Measurements from ENCODE around the gene CGB3. TPM values are rescaled to one million over a fixed set of nuclear protein-coding genes. Genes with fewer than 3 reads are reported as not detected.

The CGB3 gene
- not detected in 2 replicates for total RNA-seq

GRCh38 chr19:49024233-49024632, at the start of gene CGB3:
TSS of gene CGB3 (minus strand) at chr19:49024333. CDS start at chr19:49023971, 362 bp downstream.

DNA sequence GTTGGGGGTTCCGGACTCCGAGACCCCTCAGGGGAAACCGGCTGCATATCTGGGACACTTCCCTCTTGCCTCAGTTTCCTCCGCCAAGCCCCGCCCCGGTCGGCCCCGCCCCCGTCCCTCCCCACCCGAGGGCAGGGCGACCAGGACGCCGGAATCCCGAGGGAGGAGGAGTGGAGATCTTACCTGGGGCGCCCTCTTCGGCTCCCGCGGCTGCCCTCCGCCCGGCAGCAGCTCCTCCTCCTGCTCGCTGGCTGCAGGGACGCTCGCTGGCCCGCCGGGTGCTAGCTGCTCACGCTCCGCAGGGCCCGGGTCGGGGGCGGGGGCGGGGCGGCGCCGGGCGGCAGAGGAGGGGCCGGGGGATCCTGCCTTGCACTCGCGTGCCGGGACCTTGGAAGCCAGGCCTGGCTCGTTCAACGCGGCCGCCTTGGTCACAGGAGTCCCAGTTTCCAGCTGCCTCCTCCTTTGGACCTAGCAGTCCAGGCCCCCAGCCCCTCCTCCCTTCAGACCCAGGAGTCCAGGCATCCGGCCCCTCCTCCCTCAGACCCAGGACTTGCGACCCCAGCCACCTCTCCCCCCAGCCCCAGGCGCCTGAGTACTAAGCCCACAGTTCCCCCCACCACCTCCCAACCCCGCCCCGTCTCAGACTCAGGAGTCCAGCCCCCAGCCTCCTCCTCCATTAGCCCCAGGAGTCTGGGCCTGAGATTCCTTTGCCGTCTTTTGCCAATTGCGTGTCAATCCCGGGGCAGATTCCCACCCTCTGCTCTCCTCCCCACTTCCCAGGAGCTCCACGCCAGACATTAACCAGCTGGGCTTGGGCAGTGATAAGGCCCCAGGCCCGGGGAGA, 40.9 kb upstream of the CGB3 start, which contains the start of gene NTF4:
TSS of gene NTF4 (minus strand) at position 51 of the 844 bp plus-strand sequence. CDS start 2,821 bp downstream, outside the sequence.

GRCh38 chr19:49057636-49058234, 33.6 kb upstream of the CGB3 start, which contains the start of gene CGB7:
TSS of gene CGB7 (minus strand) at chr19:49057749. CDS start at chr19:49055375, 2,374 bp downstream.

DNA sequence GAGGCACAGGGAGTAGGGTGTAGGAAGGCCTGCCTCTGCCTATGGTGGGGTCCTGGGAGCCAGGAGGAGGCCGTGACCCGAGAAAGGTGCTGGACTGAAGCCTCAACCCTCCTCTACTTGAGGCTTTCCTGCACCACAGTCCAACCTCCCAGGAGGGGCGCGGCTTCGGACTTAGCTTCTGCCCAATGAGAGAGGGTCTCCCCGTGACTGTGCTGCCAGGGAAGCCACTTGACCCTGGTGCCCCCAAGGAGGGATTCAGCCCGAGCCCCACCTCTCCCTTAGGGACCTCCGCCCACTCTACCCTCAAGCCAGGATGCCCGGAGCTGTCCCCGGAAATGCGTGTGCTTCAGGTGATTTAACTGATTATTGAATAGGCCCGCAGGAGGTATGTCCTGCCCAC, 24.9 kb upstream of the CGB3 start, which contains the start of gene CGB8:
TSS of gene CGB8 (minus strand) at position 101 of the 400 bp plus-strand sequence. CDS start 372 bp downstream, outside the sequence.

DNA sequence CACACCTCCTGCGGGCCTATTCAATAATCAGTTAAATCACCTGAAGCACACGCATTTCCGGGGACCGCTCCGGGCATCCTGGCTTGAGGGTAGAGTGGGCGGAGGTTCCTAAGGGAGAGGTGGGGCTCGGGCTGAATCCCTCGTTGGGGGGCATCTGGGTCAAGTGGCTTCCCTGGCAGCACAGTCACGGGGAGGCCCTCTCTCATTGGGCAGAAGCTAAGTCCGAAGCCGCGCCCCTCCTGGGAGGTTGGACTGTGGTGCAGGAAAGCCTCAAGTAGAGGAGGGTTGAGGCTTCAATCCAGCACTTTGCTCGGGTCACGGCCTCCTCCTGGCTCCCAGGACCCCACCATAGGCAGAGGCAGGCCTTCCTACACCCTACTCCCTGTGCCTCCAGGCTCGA, 19.4 kb upstream of the CGB3 start, which contains the start of gene CGB5:
TSS of gene CGB5 (plus strand) at position 301 of the 400 bp plus-strand sequence. CDS start 362 bp downstream, outside the sequence.

GRCh38 chr19:49036815-49037214, 12.7 kb upstream of the CGB3 start, which contains the start of gene CGB1:
TSS of gene CGB1 (minus strand) at chr19:49036895. CDS start at chr19:49036711, 184 bp downstream.

GRCh38 chr19:49031642-49032301, 7.6 kb upstream of the CGB3 start, which contains the start of gene CGB2:
TSS of gene CGB2 (plus strand) at chr19:49031890. CDS start at chr19:49032096, 206 bp downstream.

DNA sequence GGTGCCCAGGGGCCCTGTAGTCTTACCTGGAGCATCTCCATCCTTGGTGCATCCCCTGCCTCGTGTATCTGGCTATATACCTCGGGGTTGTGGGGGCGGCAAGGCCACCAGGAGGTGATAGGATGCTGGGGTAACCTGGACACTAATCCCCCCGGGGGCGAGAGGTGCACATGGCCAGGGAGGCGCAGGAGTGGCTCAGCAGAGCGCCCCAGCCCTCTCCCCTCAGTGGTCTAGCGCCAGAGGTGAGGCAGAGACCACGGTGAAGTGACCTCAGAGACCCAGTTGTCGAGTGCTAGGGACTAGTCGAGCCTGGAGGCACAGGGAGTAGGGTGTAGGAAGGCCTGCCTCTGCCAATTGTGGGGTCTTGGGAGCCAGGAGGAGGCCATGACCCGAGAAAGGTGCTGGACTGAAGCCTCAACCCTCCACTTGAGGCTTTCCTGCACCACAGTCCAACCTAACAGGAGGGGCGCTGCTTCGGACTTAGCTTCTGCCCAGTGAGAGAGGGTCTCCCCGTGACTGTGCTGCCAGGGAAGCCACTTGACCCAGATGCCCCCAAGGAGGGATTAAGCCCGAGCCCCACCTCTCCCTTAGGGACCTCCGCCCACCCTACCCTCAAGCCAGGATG, 7.0 kb downstream of the CGB3 start, which contains the start of gene LHB:
TSS of gene LHB (minus strand) at position 51 of the 625 bp plus-strand sequence. CDS start at position 41, 10 bp downstream.

DNA sequence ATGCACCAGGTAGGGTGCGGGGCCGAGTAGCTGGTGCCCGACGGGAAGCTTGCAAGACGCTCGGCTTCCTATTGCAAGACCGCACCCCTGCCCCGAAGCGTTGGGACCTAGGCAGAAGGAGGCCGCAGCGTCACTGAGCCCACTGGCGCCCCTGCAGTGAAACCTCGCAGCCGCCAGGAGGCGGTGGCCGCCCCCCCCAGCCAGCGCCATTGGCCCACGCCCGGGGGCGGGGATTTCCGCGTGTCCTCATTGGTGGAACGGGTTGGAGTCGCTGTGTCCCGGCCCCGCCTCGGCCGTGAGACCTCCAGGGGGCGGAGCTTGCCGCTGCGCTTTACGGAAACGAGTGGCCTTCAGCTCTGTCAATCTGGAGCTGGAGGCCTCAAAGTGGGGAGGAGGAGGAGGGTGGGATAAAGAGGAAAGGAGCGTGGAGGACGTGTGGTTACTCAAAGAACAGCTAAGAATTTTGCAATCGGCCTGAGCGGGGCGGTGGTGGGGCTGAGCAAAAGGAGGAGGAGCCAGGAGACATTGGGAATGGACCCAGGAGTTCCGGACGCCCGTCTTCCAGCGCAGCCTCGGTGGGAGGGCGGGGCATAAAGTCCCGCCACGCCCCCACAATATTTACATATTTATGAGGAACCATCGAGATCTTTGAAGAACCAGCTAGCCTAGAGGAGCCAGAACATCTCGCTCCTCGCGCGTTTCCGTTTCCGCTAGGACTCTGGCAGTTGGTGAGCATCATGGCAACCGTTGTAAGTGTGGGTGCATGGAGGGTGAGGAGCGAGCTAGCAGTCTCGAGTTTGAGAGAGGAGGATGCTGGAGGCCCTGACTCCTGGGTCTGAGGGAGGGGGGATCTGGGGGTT, 30.7 kb downstream of the CGB3 start, which contains the start of the genes GYS1 and RUVBL2:
TSS of gene GYS1 (minus strand) at position 135 of the 860 bp plus-strand sequence. CDS start 197 bp downstream, outside the sequence.
TSS of gene RUVBL2 (plus strand) at position 713 of the 860 bp plus-strand sequence. CDS start at position 738, 25 bp downstream.

Other genes starting within 250 kb of the CGB3 start
- 65.0 and 83.0 TPM in 2 replicates for gene BCAT2, start 213.3 kb downstream of the CGB3 start, total RNA-seq
- gene HSD17B14, start 187.8 kb downstream of the CGB3 start, total RNA-seq, result 2.3 and 8.2 TPM in 2 replicates
- 24.3 and 32.3 TPM in 2 replicates for gene PLEKHA4, start 155.7 kb downstream of the CGB3 start, total RNA-seq
- 35.1 and 39.8 TPM in 2 replicates for gene PPP1R15A, start 151.9 kb downstream of the CGB3 start, total RNA-seq
- gene TULP2, start 125.6 kb downstream of the CGB3 start, total RNA-seq, result not detected in 2 replicates
- 188 and 245 TPM in 2 replicates for gene NUCB1, start 124.0 kb downstream of the CGB3 start, total RNA-seq
- not detected in 2 replicates for gene DHDH, start 90.6 kb downstream of the CGB3 start, total RNA-seq
- gene BAX, start 69.5 kb downstream of the CGB3 start, total RNA-seq, result 189 and 226 TPM in 2 replicates
- 3,594 and 3,702 TPM in 2 replicates for gene FTL, start 59.0 kb downstream of the CGB3 start, total RNA-seq
- gene GYS1, start 31.0 kb downstream of the CGB3 start, total RNA-seq, result 38.1 and 43.8 TPM in 2 replicates
- gene RUVBL2, start 30.4 kb downstream of the CGB3 start, total RNA-seq, result 336 and 350 TPM in 2 replicates
- not detected in 2 replicates for gene LHB, start 7.2 kb downstream of the CGB3 start, total RNA-seq
- gene CGB2, start 7.6 kb upstream of the CGB3 start, total RNA-seq, result not detected in 2 replicates
- gene CGB1, start 12.6 kb upstream of the CGB3 start, total RNA-seq, result not detected in 2 replicates
- gene CGB5, start 19.5 kb upstream of the CGB3 start, total RNA-seq, result not detected in 2 replicates
- gene CGB8, start 24.8 kb upstream of the CGB3 start, total RNA-seq, result not detected in 2 replicates
- gene CGB7, start 33.4 kb upstream of the CGB3 start, total RNA-seq, result 0.29 and 0.53 TPM in 2 replicates
- not detected in 2 replicates for gene NTF4, start 40.5 kb upstream of the CGB3 start, total RNA-seq
- not detected in 2 replicates for gene KCNA7, start 48.4 kb upstream of the CGB3 start, total RNA-seq
- gene SNRNP70, start 61.1 kb upstream of the CGB3 start, total RNA-seq, result 165 and 195 TPM in 2 replicates
- 16.5 and 21.0 TPM in 2 replicates for gene LIN7B, start 90.0 kb upstream of the CGB3 start, total RNA-seq
- 2.3 and 6.3 TPM in 2 replicates for gene C19orf73, start 94.8 kb upstream of the CGB3 start, total RNA-seq
- gene PPFIA3, start 95.2 kb upstream of the CGB3 start, total RNA-seq, result 1.2 and 1.8 TPM in 2 replicates
- not detected in 2 replicates for gene HRC, start 131.1 kb upstream of the CGB3 start, total RNA-seq
- 18.5 and 19.0 TPM in 2 replicates for gene TRPM4, start 133.5 kb upstream of the CGB3 start, total RNA-seq